D721Med (cell line): ENCODE results near the gene SLC26A3.

Experiments used
- DNase-seq: peaks from one replicate; pipeline ENCODE4 v3.0.0; 2011; ENCODE audit warnings: low spot score; ENCODE audit not compliant: insufficient read length
- FAIRE-seq: peaks from 2 replicates; lab custom pipeline; 2011; peaks lifted over from hg19 to GRCh38; lab: Jason Lieb, UNC
- CTCF ChIP-seq: IDR thresholded peaks from 2 replicates; pipeline ENCODE4 v1.5.1; 2012; ENCODE audit warnings: mild to moderate bottlenecking, control low read depth; ENCODE audit not compliant: insufficient read depth; ENCODE audit errors: missing control alignments

SLC26A3 gene

GRCh38 chr7:107715531-107715930 lies 87.5 kb downstream of the SLC26A3 start:
- DNase-seq (no peak), FAIRE-seq (no peak)
- no peak for TF ChIP-seq CTCF
